OCI-LY3 (cell line): ENCODE results near the gene VAV2.

ENCODE experiments used
- H2AFZ ChIP-seq: fragments of 200-600, 300-600 bp; shearing (Covaris generic); 2 replicates; pipeline ENCODE4 v1.6.0; 2014; ENCODE audit warnings: antibody characterized with exemption, low read depth, low read length
- H3K27ac ChIP-seq: fragments of 200-600, 300-600 bp; sonication (generic); 2 replicates; pipeline ENCODE4 v1.5.1; 2014; ENCODE audit warnings: mild to moderate bottlenecking, low read length, moderate library complexity, mixed read lengths
- H3K27me3 ChIP-seq: fragments of 200-600, 300-600 bp; sonication (generic); 2 replicates; pipeline ENCODE4 v1.6.1; 2014; ENCODE audit warnings: low read depth, low read length, mixed read lengths
- H3K36me3 ChIP-seq: fragments of 200-600, 300-600 bp; sonication (generic); replicated peaks from 2 replicates; pipeline ENCODE3; 2014; ENCODE audit warnings: low read depth, low read length, mixed read lengths
- H3K4me1 ChIP-seq: fragments of 300-600, 200-600 bp; sonication (generic); 2 replicates; pipeline ENCODE4 v1.6.1; 2014; ENCODE audit warnings: low read length, mixed read lengths
- H3K4me2 ChIP-seq: fragments of 200-600, 300-600 bp; sonication (generic); 2 replicates; pipeline ENCODE4 v1.6.1; 2014; ENCODE audit warnings: low read length, mixed read lengths
- H3K4me3 ChIP-seq: fragments of 300-600, 200-600 bp; sonication (generic); 2 replicates; pipeline ENCODE4 v1.5.1; 2014; ENCODE audit warnings: antibody characterized with exemption, mild to moderate bottlenecking, low read length, moderate library complexity
- H3K79me2 ChIP-seq: fragments of 300-600, 200-600 bp; shearing (Covaris generic); 2 replicates; pipeline ENCODE4 v1.6.1; 2014; ENCODE audit warnings: mild to moderate bottlenecking, low read length, mixed read lengths
- H3K9ac ChIP-seq: fragments of 300-600, 200-600 bp; shearing (Covaris generic); 2 replicates; pipeline ENCODE4 v1.6.0; 2014; ENCODE audit warnings: mild to moderate bottlenecking, low read length, moderate library complexity
- H3K9me3 ChIP-seq: fragments of 200-600, 300-600 bp; shearing (Covaris generic); 2 replicates; pipeline ENCODE4 v1.6.1; 2014; ENCODE audit warnings: low read length, mixed read lengths; ENCODE audit not compliant: insufficient read depth
- H4K20me1 ChIP-seq: fragments of 200-600, 300-600 bp; sonication (generic); 2 replicates; pipeline ENCODE4 v1.6.1; 2016; ENCODE audit warnings: low read length, mixed read lengths; ENCODE audit not compliant: insufficient read depth
- CTCF ChIP-seq: fragments of 200-600, 300-600 bp; sonication (generic); IDR thresholded peaks from 2 replicates; pipeline ENCODE4 v1.5.1; 2014; ENCODE audit warnings: antibody characterized with exemption, low read length, low read depth
- EZH2phosphoT487 ChIP-seq: fragments of 200-600 bp; shearing (Covaris generic); IDR thresholded peaks from 2 replicates; pipeline ENCODE4 v1.6.1; 2018; ENCODE audit warnings: antibody characterized with exemption, mixed run types, low read depth

Gene VAV2

DNA sequence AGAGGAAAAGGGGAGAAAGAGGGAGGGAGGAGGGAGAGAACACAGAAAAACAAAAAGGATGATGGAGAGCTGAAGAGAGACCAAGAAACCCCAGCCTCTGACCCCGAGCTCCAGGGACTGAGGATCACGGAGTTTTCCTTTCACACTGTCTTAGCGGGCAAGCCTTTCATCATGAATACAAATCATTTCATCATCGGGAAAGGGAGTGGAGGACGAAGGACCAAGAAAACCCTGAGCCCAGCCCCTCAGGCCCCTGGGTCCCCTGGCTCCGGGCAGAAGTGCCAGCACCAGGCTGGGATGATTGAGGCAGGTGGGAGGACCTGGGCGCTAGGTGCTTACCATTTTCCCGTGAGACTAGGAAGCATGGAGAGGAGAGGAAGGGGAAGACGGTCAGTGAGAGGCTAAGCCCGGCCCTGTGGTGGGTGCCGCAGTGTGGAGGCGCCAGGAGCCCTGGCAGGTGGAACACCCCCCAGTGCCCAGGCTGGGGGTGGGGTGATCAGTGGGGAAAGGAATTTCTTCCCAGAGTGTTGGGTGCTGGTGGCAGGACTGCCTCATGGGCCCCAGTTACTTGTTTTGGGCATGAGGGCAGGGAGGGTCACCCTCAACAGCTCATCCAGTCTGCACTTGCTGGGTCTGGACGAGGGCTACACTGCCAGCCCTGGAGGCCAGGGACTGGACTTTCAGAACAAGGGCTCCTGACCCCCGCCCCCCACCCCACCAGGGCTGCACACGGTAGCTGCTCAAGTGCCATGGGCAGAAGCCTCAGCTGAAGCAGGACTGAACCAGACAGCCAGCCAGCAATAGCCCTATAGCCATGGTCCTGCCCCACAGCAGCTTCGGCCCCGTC is 205.0 kb downstream of the VAV2 start:
- no peaks in the 10 kb centered on the region for H3K79me2 ChIP-seq
- no peaks in the 10 kb centered on the region for H3K27me3 ChIP-seq
- H3K9ac ChIP-seq = peak overlapping the region; percentile 41
- H3K4me2 ChIP-seq = peak overlapping the region; percentile 92
- H4K20me1 ChIP-seq = peaks cover 21% of the 10 kb centered on the region
- no peaks in the 10 kb centered on the region for H3K9me3 ChIP-seq
- H3K4me3 ChIP-seq = peak overlapping the region; percentile 64
- H3K4me1 ChIP-seq = peaks cover 35% of the 10 kb centered on the region
- peaks cover 48% of the 10 kb centered on the region for H3K36me3 ChIP-seq
- peak overlapping the region; percentile 47 for H3K27ac ChIP-seq
- H2AFZ ChIP-seq = no peak overlapping the region
- no peak for TF ChIP-seq EZH2phosphoT487
- no peak for TF ChIP-seq CTCF

- Histone ChIP-seq H3K4me3 (peak overlapping the region; percentile 64), H2AFZ (no peak overlapping the region), H3K27me3 (no peaks in the 10 kb centered on the region), H3K36me3 (peaks cover 46% of the 10 kb centered on the region), H3K4me1 (peaks cover 35% of the 10 kb centered on the region), H3K9ac (peak overlapping the region; percentile 41), H4K20me1 (peaks cover 21% of the 10 kb centered on the region), H3K9me3 (no peaks in the 10 kb centered on the region), H3K27ac (peak overlapping the region; percentile 47), H3K4me2 (peak overlapping the region; percentile 92), H3K79me2 (no peaks in the 10 kb centered on the region)
- TF ChIP-seq CTCF (no peak), EZH2phosphoT487 (no peak)
Measured at GRCh38 chr9:133786371-133786753, 205.8 kb downstream of the VAV2 start.

- Histone ChIP-seq H3K27ac (no peak overlapping the region), H3K27me3 (no peaks in the 10 kb centered on the region), H3K9me3 (no peaks in the 10 kb centered on the region), H3K79me2 (no peaks in the 10 kb centered on the region), H3K4me3 (no peak overlapping the region), H3K9ac (no peak overlapping the region), H3K4me2 (peak overlapping the region; percentile 92), H4K20me1 (peaks cover 21% of the 10 kb centered on the region), H3K4me1 (peaks cover 35% of the 10 kb centered on the region), H3K36me3 (peaks cover 51% of the 10 kb centered on the region), H2AFZ (no peak overlapping the region)
- no peak for TF ChIP-seq EZH2phosphoT487
- no peak for TF ChIP-seq CTCF
Measured at GRCh38 chr9:133785753-133786370, 206.3 kb downstream of the VAV2 start.
